ENCODE results near the gene PRCD. TPM values are rescaled to one million over a fixed set of nuclear protein-coding genes. Genes with fewer than 3 reads are reported as not detected.

PRCD gene
- total and polyA plus RNA-seq, 12 donors = 1.5 to 37.2 (median 5.0) TPM; not detected in 2

- H3K36me3 ChIP-seq (replicated peaks in 1 of 2) = peaks cover 0 to 18% of the 10 kb centered on the region in 2 donors
- no peak for TF ChIP-seq POLR2A (IDR thresholded peaks at IDR 0.05)
- TF ChIP-seq, protein P1, sequence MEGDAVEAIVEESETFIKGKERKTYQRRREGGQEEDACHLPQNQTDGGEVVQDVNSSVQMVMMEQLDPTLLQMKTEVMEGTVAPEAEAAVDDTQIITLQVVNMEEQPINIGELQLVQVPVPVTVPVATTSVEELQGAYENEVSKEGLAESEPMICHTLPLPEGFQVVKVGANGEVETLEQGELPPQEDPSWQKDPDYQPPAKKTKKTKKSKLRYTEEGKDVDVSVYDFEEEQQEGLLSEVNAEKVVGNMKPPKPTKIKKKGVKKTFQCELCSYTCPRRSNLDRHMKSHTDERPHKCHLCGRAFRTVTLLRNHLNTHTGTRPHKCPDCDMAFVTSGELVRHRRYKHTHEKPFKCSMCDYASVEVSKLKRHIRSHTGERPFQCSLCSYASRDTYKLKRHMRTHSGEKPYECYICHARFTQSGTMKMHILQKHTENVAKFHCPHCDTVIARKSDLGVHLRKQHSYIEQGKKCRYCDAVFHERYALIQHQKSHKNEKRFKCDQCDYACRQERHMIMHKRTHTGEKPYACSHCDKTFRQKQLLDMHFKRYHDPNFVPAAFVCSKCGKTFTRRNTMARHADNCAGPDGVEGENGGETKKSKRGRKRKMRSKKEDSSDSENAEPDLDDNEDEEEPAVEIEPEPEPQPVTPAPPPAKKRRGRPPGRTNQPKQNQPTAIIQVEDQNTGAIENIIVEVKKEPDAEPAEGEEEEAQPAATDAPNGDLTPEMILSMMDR (IDR thresholded peaks at IDR 0.05) = no peak
- H3K27ac ChIP-seq = no peak overlapping the region
- H3K4me1 ChIP-seq (replicated peaks in 1 of 2) = peaks cover 21 to 30% of the 10 kb centered on the region in 2 donors
- DNase-seq = no peak
- intact Hi-C loops (cut with DNase I) = loop anchor here in 1 of 2 donors (10.0 kb wide), 2 partner anchors 59 to 149 kb away; partner anchors contain the start of gene MXRA7
- no peaks in the 10 kb centered on the region for H3K27me3 ChIP-seq
- H3K9me3 ChIP-seq (replicated peaks in 1 of 3) = no peaks in the 10 kb centered on the region
- 90 to 93% (median 91%) methylated on average over 14 of the region's 14 CpGs for WGBS, 4 donors
- H3K4me3 ChIP-seq = no peak overlapping the region
These were observed 26.1 kb downstream of the PRCD start for GRCh38 chr17:76565728-76566612.

DNA sequence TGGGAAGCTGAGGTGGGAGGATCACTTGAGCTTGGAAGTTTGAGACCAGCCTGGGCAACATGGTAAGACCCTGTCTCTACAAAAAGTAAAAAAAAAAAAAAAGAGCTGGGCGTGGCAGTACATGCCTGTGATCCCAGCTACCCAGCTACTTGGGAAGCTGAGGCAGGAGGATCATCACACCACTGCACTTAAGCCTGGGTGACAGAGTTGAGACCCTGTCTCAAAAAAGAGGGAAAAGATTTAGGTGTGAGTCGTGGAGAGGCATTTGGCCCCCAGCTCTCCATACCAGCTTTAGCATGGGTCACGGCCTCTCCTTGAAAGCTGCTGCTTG is 26.7 kb downstream of the PRCD start:
- Histone ChIP-seq H3K36me3 (replicated peaks in 1 of 2) (peaks cover 0 to 18% of the 10 kb centered on the region in 2 donors), H3K27me3 (no peaks in the 10 kb centered on the region), H3K4me3 (no peak overlapping the region), H3K27ac (no peak overlapping the region), H3K4me1 (replicated peaks in 1 of 2) (peaks cover 15 to 24% of the 10 kb centered on the region in 2 donors), H3K9me3 (replicated peaks in 1 of 3) (no peaks in the 10 kb centered on the region)
- intact Hi-C loops (cut with DNase I) = loop anchor here in 1 of 2 donors (10.0 kb wide), 2 partner anchors 58 to 148 kb away; partner anchors contain the start of gene MXRA7
- TF ChIP-seq, protein P1 (IDR thresholded peaks at IDR 0.05) = no peak
- no peak for TF ChIP-seq POLR2A (IDR thresholded peaks at IDR 0.05)
- no peak for DNase-seq
- 77 to 96% (median 87%) methylated on average over 3 of the region's 3 CpGs for WGBS, 4 donors

DNA sequence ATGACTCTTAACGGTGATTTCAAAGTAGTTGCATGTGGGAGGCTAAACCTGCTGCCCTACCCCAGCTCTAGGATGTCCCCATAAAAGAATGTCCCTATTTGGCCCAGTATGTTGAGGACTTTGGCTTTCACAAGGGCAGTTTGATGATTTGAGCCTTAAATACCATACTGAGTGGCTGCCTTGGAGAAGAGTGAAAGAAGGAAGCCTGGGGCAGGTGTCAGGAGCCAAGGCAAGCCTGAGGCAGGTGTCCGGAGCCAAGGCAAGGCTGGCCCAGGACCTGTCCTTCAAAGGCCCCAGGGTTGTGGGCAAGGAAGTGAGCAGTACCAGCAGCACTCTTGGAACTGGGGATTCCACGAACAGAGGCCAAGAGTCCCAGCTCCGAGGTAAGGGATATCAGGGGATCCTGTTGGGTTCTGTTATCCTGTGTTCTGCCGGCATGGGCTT is 27.2 kb downstream of the PRCD start:
- Histone ChIP-seq H3K36me3 (replicated peaks in 1 of 2) (peaks cover 0 to 18% of the 10 kb centered on the region in 2 donors), H3K9me3 (replicated peaks in 1 of 3) (no peaks in the 10 kb centered on the region), H3K27ac (no peak overlapping the region), H3K4me1 (replicated peaks in 1 of 2) (peaks cover 11 to 20% of the 10 kb centered on the region in 2 donors), H3K27me3 (no peaks in the 10 kb centered on the region), H3K4me3 (no peak overlapping the region)
- WGBS, 4 donors = 82 to 89% (median 83%) methylated on average over 4 to 5 of the region's 5 CpGs
- DNase-seq = no peak
- intact Hi-C loops (cut with DNase I) = loop anchor here in 1 of 2 donors (10.0 kb wide), 2 partner anchors 58 to 148 kb away; partner anchors contain the start of gene MXRA7
- no peak for TF ChIP-seq POLR2A (IDR thresholded peaks at IDR 0.05)
- TF ChIP-seq, protein P1 (IDR thresholded peaks at IDR 0.05) = no peak

DNA sequence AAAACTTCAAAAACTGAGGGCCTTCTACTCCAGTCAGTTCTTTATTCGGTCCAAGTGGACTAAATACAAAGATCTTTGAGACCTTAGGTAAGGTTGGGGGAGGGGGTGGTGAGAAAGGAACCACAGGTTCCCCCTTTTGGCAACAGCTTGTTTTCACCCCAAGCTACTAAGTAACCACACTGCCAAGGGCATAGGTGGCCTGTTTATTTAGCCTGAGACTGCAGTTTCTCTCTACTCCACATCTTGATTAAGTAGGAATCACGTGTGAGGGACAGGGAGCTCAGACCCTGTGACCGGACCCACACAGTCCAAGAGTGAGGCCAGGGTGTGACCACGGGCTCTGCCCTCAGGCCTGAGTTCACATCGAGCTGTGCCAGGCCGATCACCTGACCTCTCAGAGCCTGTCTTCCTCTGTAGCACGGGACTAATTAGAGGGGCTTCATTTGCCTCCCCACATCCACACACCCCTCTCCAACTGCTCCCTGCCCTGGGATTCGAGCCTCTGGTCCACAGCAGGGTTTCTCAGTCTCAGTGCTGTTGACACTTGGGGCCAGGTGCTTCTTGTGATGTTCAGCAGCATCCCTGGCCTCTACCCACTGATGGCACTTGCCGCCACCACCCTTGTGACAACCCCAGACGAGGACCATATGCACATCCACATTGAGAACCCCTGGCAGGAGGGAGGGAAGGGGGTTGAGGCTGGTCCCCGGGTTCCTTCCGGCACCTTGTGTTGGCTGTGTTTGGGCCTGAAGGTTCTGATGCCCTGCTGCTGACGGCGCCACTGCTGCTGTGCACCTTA is 28.0 kb downstream of the PRCD start:
- H3K36me3 ChIP-seq (replicated peaks in 1 of 2) = peaks cover 0 to 18% of the 10 kb centered on the region in 2 donors
- no peak overlapping the region for H3K4me3 ChIP-seq
- DNase-seq = peak in 1 of 7 donors; percentile 17
- WGBS, 4 donors = 65 to 76% (median 76%) methylated on average over 11 to 14 of the region's 14 CpGs
- no peaks in the 10 kb centered on the region for H3K27me3 ChIP-seq
- TF ChIP-seq, protein P1 (IDR thresholded peaks at IDR 0.05) = no peak
- TF ChIP-seq POLR2A (IDR thresholded peaks at IDR 0.05) = no peak
- intact Hi-C loops (cut with DNase I) = loop anchor here in 1 of 2 donors (10.0 kb wide), 2 partner anchors 57 to 147 kb away; partner anchors contain the start of gene MXRA7
- no peak overlapping the region for H3K27ac ChIP-seq
- H3K9me3 ChIP-seq (replicated peaks in 1 of 3) = no peaks in the 10 kb centered on the region
- H3K4me1 ChIP-seq (replicated peaks in 1 of 2) = peaks cover 10 to 13% of the 10 kb centered on the region in 2 donors

Data from adrenal gland (tissue), 12 donors.